ENCODE measurements around the gene GDNF. TPM values are rescaled to one million over a fixed set of nuclear protein-coding genes. Genes with fewer than 3 reads are reported as not detected.

The GDNF gene
- total RNA-seq, 2 donors from 2014 or later = 0.58 to 2.4 TPM

DNA sequence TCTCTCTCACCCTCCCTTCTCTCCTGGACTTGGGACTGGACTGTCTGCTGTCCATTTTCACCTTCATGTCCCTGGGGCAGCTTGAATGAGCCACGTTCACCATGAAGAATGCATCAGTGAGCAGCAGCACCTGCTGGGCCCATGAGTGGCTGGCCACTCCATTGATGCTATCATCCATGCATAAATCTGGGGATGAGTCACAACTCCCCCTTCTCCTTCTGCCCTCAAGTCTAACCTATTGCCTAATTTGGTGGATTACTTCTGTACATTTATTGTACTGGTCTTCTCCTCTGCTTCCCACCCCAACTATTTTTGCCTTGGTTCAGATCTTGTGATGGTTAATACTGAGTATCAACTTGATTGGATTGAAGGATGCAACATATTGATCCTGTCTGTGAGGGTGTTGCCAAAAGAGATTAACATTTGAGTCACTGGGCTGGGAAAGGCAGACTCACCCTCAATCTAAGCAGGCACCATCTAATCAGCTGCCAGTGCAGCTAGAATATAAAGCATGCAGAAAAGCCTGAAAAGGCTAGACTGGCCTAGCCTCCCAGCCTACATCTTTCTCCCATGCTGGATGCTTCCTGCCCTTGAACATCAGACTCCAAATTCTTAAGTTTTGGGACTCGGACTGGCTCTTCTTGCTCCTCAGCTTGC, 46.7 kb downstream of the GDNF start:
- Mint-ChIP-seq H3K27me3 (ENCODE audit: insufficient read depth) (no peaks in the 10 kb centered on the region), H3K9me3 (peaks cover 48% of the 10 kb centered on the region), H3K36me3 (ENCODE audit: low read depth) (peaks cover 8% of the 10 kb centered on the region), H3K4me3 (no peak overlapping the region), H3K4me1 (no peaks in the 10 kb centered on the region), H3K27ac (no peak overlapping the region)
- no peak for TF ChIP-seq CTCF (conservative IDR thresholded peaks at IDR 0.05)
- Histone ChIP-seq H3K36me3 (ENCODE audit: control insufficient read depth, insufficient read depth, low read length) (no peaks in the 10 kb centered on the region), H3K4me3 (ENCODE audit: low read length) (no peak overlapping the region), H3K4me1 (ENCODE audit: control insufficient read depth, insufficient read depth, low read length) (no peaks in the 10 kb centered on the region), H3K9ac (ENCODE audit: extremely low read depth, low read length, poor library complexity, severe bottlenecking) (no peak overlapping the region), H3K9me3 (ENCODE audit: control insufficient read depth, low read length) (peaks cover 37% of the 10 kb centered on the region), H3K27ac (ENCODE audit: low read depth, low read length) (no peak overlapping the region), H3K27me3 (ENCODE audit: control insufficient read depth, insufficient read depth, low read length, poor library complexity, severe bottlenecking) (no peaks in the 10 kb centered on the region)
- WGBS, 2 experiments (ENCODE audit: insufficient coverage in 1 of 2, insufficient read length in 1 of 2) = 76 to 100% methylated on average over 1 to 2 of the region's 2 CpGs
- no peak for DNase-seq

DNA sequence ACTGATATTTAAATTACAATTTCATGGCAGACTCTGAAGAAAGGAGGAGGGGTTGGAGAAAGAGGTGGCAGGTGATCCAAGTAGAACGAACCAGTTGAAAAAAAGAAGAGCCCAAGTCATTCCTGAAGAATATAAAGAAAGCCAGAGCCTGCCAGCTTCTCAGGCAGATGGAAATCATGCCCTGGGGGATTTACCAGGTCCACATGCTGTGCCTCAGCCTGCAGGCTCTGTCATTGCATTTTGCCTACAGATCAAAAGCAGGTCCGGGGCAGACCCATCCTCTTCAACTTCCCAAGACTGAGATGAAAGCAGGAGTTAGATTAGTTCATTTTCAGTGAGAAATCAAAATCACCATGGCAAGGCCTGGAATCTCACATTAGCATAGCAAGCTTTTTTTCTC, 48.5 kb downstream of the GDNF start:
- no peak for DNase-seq
- Histone ChIP-seq H3K9me3 (ENCODE audit: control insufficient read depth, low read length) (peaks cover 42% of the 10 kb centered on the region), H3K4me1 (ENCODE audit: control insufficient read depth, insufficient read depth, low read length) (peaks cover 4% of the 10 kb centered on the region), H3K9ac (ENCODE audit: extremely low read depth, low read length, poor library complexity, severe bottlenecking) (no peak overlapping the region), H3K27ac (ENCODE audit: low read depth, low read length) (no peak overlapping the region), H3K36me3 (ENCODE audit: control insufficient read depth, insufficient read depth, low read length) (no peaks in the 10 kb centered on the region), H3K27me3 (ENCODE audit: control insufficient read depth, insufficient read depth, low read length, poor library complexity, severe bottlenecking) (no peaks in the 10 kb centered on the region), H3K4me3 (ENCODE audit: low read length) (no peak overlapping the region)
- no peak overlapping the region for H3K4me3 Mint-ChIP-seq
- 89 to 95% methylated on average over 2 of the region's 2 CpGs for WGBS, 2 experiments (ENCODE audit: insufficient coverage in 1 of 2, insufficient read length in 1 of 2)
- TF ChIP-seq CTCF (conservative IDR thresholded peaks at IDR 0.05) = no peak
- H3K27ac Mint-ChIP-seq = no peak overlapping the region
- H3K27me3 Mint-ChIP-seq (ENCODE audit: insufficient read depth) = no peaks in the 10 kb centered on the region
- peaks cover 11% of the 10 kb centered on the region for H3K36me3 Mint-ChIP-seq (ENCODE audit: low read depth)
- H3K9me3 Mint-ChIP-seq = peaks cover 60% of the 10 kb centered on the region
- peaks cover 5% of the 10 kb centered on the region for H3K4me1 Mint-ChIP-seq

DNA sequence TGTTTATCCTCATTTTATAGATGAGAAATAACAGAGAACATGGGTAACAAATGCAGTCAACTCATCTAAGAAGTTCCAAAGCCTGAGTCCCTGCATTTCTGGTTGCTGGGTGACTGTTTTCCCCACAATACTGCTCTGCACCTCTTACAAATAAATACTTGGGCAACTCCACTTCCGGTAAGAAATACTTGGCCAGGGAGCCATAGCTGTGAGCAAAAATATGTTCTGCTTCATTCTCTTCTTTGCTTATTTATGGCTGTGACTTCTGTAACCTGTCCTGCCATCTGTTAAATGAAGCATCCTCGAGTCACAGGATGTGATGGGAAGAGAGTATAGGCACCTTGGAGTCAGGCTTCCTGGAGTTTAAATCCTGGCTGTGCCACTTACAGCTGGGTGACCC, 49.9 kb downstream of the GDNF start:
- no peak overlapping the region for H3K4me3 ChIP-seq (ENCODE audit: low read length)
- no peak for DNase-seq
- Mint-ChIP-seq H3K27me3 (ENCODE audit: insufficient read depth) (no peaks in the 10 kb centered on the region), H3K4me3 (no peak overlapping the region), H3K36me3 (ENCODE audit: low read depth) (peaks cover 16% of the 10 kb centered on the region), H3K27ac (no peak overlapping the region), H3K9me3 (peaks cover 63% of the 10 kb centered on the region), H3K4me1 (peaks cover 5% of the 10 kb centered on the region)
- no peaks in the 10 kb centered on the region for H3K36me3 ChIP-seq (ENCODE audit: control insufficient read depth, insufficient read depth, low read length)
- H3K9me3 ChIP-seq (ENCODE audit: control insufficient read depth, low read length) = peaks cover 47% of the 10 kb centered on the region
- H3K27me3 ChIP-seq (ENCODE audit: control insufficient read depth, insufficient read depth, low read length, poor library complexity, severe bottlenecking) = no peaks in the 10 kb centered on the region
- WGBS, 2 experiments (ENCODE audit: insufficient coverage in 1 of 2, insufficient read length in 1 of 2) = 87 to 96% methylated on average over 2 of the region's 2 CpGs
- no peak overlapping the region for H3K27ac ChIP-seq (ENCODE audit: low read depth, low read length)
- H3K9ac ChIP-seq (ENCODE audit: extremely low read depth, low read length, poor library complexity, severe bottlenecking) = no peak overlapping the region
- TF ChIP-seq CTCF (conservative IDR thresholded peaks at IDR 0.05) = no peak
- H3K4me1 ChIP-seq (ENCODE audit: control insufficient read depth, insufficient read depth, low read length) = peaks cover 4% of the 10 kb centered on the region
